Stimulated activated CD4-positive, alpha-beta T cell treated with anti-CD3 and anti-CD28 coated beads, Interleukin-12 subunit alpha, Interleukin-12 subunit beta, amount 100 ng/mL, for 24 hours (primary cell): ENCODE measurements around the gene SCN8A.

ENCODE experiments used
- DNase-seq, 2 experiments: peaks; one replicate each; pipeline ENCODE4 v3.0.0-alpha.2; 2020; ENCODE audit warnings: low read depth in 2 of 2

SCN8A gene

GRCh38 chr12:51669271-51669670 is 78.2 kb downstream of the SCN8A start:
- no peak for DNase-seq

GRCh38 chr12:51669996-51670395 is 79.0 kb downstream of the SCN8A start:
- DNase-seq: no peak

- no peak for DNase-seq
Measured at GRCh38 chr12:51672334-51672733, 81.3 kb downstream of the SCN8A start.

DNA sequence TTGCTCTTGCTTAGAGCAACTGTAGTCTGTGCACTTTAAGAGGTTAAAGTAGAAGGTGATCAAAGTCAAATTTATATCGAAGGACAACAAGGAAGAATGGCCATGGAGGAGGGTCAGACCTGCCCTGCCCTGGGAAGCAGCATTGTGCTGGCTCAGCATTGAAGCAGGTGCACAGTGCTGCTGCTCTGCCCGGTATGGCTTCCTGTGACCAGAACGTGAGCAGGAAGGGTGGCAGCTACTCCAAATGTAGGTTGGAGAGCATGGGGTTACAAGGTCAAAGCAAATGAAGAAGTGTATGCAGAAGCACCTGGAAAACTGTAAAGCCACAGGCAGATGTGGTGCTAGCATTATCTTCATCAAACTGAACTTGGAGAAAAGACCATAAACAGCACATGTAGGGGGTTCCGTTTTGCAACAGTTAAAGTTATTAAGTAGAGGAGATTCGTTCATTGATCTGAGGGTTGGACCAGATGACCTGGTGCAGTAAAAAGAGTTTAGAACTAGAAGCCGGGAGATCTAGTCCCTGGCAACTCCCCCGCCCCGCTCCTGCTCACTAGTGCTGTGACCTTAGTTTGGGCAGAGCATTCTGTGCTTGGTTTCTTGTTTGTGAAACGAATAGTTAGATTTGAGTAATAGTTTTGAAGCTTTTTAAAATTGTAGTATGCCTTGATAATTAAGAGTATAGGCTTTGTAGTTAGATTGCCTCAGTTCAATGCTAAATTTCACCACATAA is 84.2 kb downstream of the SCN8A start:
- DNase-seq: no peak

GRCh38 chr12:51676875-51677274 is 85.8 kb downstream of the SCN8A start:
- no peak for DNase-seq

DNA sequence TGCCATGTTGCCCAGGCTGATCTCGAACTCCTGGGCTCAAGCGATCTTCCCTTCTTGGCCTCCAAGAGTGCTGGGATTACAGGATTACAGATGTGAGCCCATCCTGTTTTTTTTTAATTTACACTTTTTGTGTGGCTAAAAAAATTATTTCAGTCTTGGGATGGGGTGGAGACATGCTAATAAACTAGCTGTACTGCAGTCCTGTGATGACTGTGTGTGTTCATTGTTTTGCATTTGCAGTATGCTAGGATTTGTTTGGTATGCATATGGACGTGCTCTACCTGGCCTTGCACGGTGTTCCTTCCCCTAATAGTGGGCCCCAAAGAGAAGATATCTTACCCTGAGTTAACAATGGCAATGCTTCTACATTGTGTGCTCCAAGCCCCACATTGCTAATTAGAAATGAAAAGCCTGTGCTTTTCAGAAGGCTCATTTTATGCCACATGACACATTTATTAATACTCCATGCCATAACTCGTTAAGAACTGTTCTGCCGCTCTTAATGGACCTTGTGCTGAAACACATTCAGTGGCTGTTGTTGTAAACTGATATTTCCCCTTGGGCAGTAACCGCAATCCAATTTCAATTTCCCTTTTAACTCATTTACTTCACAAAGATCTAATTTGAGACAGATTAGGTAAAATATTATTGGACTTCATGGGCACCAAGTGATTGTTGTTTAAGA is 86.4 kb downstream of the SCN8A start:
- DNase-seq: no peak

- no peak for DNase-seq
Measured at GRCh38 chr12:51678086-51678724, 87.2 kb downstream of the SCN8A start.

DNA sequence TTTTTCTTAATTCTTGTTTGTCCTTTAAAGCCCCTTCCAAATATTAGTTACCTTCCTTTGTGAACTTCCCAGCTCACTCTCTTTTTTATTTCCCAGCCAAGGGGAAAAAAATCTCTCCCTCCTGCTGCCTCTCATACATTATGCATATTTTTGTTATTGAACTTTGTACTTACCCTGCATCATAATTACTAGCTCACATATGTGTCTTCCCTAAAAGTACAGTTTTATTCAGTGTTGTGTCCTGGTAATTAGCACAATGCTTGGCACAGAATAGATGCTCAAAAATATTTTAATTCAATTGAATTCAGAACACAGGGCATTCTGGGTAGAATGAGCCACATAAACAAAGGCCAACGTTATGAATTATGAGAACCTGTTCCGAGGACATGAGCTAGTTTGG is 91.9 kb downstream of the SCN8A start:
- DNase-seq: no peak

GRCh38 chr12:51683763-51684357 is 92.8 kb downstream of the SCN8A start:
- no peak for DNase-seq

DNA sequence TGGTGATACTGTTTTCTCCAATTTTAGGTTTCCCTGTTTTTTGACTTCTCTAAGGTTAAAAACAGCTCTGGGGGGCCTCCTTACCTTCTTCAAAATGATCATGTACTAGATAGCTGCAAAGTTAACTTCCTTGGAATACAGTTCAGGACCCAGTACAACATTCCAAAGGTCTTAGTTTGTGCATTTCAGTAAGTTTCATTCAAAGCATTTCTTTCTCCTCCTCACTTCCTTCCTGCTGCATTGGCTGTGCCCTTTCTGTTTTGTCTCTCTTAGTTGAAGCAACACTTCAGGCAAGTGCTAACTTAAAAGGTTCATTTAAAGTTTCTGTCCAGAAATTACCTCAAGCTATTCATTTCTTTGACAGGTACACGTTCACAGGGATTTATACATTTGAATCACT is 95.7 kb downstream of the SCN8A start:
- no peak for DNase-seq

- DNase-seq: no peak
Measured at GRCh38 chr12:51687177-51687576, 96.1 kb downstream of the SCN8A start.

- no peak for DNase-seq
Measured at GRCh38 chr12:51687614-51688013, 96.6 kb downstream of the SCN8A start.

DNA sequence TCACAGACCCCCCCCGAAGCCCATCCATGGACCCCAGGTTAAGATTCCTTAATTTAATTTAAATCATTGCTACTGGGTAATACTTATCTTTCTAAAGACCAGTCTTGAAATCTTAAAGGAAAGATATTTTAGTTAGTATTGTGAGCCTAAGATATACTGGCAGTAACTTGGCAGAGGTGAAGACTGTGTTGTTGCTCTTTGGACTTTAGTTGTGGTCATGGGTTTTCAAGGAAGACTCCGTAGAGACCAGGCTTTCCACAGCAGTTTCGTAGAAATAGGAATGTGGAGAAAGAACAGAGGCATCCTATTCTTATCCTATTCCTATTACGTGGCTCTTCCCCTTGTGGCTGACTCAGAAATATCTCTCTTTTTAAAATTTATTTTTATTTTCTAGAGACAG is 99.0 kb downstream of the SCN8A start:
- no peak for DNase-seq

GRCh38 chr12:51692016-51692415 is 101.0 kb downstream of the SCN8A start:
- no peak for DNase-seq

DNA sequence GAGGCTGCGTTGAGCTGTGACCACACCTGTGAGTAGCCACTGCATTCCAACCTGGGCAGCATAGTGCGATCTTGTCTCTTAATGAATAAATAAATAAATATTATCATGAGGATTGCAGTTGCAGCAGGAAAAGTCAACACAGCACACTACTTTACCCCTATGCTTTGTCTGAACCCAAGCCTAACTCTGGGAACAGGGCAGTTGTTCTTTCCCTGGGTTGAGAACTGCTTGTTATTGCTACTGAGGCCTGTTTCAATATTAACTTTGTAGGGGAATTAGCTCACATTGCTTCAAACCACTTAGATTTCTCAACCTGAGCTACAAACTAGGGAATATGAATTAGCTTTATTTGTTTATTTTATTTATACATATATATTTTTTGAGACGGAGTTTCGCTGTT is 102.5 kb downstream of the SCN8A start:
- no peak for DNase-seq

DNA sequence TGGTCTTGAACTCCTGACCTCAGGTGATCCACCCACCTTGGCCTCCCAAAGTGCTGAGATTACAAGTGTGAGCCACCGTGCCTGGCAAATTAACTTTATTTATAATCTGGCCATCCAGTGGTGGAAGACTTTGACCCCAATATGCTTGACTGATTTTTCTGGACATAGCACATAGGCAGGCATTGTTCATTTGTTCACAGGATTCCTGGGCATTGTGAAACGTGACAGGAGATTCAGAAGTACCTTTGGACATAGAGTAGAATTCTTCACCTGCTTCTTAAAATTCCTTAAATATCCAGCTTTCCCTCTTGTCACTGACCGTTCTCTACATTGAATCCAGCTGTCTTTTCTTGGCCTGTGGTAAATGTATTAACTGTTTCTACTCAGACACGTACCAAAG is 103.1 kb downstream of the SCN8A start:
- no peak for DNase-seq

DNA sequence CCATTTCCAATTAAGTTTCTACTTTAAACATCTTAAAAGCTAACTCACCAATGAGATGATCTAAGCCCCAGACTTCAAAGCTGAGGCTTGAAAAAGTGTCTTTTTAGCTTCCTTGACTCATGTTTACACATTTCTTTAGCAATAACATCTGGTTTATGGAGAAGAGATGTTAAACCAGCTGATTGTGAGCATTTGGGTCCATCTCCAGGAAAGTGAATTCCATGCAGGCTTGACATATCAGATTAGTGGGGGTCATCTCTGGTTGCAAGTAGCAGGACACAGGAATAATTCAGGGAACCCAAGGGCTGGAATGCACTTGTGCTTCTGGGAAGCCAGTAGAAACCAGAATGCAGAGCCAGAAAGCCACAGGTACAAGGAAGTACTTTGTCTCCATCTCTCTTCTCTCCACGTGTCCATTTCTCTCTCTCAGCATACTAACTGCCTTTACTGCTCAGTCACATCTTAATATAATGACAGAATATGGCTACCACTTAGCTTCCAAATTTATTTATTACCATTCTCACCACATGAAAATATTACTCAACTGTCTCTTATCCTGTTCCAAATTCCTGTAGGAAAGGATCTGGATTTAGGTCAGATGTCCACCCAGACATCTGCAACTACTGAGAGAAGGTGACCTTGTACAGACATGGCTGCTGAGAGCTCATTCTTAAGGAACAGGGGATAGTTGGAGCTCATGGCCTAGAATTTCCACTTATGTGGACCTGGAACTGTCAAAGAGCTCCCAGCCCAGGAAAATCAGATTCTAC is 104.4 kb downstream of the SCN8A start:
- DNase-seq: no peak

DNA sequence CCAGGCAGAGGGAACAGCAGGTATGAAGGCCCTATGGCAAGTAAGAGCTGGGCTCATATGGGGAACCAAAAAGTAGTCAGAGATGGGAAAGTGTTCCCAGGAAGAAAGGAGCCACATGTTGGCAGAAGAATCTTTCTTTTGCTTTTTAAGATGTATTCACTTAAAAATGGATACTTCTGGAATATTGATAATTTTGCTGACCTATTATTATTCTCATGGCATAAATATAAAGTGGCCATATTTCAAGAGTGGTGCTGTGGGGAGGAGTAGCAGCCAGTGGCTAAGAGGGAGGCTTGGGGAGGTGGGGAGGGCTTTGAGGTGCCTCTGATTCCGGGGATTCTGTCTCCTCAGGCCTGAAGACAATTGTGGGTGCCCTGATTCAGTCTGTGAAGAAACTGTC is 108.2 kb downstream of the SCN8A start:
- no peak for DNase-seq

DNA sequence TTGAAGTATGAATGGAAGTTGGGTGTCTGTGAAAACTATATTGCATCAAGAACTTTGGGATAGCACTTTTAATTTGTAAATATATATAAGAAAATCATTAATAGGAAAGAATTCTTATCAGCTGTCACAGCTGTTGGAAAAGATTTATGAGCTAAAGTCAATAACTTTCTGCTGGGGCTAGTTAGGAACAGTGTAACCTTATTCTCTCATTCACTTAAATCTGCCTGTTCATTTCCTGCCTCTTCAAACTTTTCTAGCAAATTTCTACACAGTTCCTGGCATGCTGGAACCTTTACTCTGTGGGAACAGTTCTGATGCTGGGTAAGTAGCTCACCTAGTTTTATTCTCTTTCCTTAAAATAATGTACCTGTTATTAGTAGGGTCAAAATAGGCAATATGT is 109.9 kb downstream of the SCN8A start:
- DNase-seq: no peak

DNA sequence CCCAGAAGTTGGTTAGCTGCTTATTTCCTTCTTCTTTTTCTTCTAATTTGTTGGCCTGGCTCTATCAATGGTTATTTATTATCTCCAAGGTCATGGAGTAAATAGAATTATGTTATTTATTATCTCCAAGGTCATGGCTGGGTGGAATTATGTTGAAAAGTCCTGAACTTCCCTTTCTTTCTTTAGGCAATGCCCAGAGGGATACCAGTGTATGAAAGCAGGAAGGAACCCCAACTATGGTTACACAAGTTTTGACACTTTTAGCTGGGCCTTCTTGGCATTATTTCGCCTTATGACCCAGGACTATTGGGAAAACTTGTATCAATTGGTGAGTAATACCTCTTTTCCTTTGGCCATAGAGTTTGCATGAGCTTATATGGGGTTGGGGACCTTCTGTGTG is 111.6 kb downstream of the SCN8A start:
- DNase-seq: no peak

DNA sequence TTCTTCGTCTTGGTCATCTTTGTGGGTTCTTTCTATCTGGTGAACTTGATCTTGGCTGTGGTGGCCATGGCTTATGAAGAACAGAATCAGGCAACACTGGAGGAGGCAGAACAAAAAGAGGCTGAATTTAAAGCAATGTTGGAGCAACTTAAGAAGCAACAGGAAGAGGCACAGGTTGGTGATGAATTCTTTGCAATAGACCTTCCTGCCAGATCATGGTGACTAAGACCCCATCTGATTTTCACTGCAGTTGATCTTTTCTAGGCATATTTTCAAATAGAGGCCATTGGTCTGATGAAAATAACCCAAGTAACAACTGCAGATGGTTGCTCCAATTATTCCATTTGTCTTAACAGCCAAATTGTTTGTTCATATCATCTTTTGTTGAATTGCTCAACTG is 114.4 kb downstream of the SCN8A start:
- no peak for DNase-seq

DNA sequence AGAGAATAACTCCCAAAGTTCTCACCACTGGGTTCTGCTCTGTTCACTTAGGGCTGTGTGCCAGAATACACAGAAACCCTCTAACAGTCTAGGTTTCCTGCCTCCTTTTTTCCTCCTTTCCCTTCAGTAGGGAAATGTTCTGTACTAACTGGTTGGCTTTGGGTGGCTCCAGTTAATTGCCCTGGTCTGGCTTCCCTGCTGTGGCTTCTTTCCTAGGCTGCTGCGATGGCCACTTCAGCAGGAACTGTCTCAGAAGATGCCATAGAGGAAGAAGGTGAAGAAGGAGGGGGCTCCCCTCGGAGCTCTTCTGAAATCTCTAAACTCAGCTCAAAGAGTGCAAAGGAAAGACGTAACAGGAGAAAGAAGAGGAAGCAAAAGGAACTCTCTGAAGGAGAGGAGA is 115.2 kb downstream of the SCN8A start:
- DNase-seq: no peak
